Fibroblast of the aortic adventitia (primary cell): ENCODE data around the gene ARHGAP10. TPM values are rescaled to one million over a fixed set of nuclear protein-coding genes. Genes with fewer than 3 reads are reported as not detected.

Experiments used
- DNase-seq: peaks from one replicate; pipeline ENCODE4 v3.0.0-alpha.2; 2010; ENCODE audit warnings: low read depth
- H3K4me3 ChIP-seq: 2 replicates; pipeline ENCODE4 v1.5.1; 2011; ENCODE audit warnings: low read depth, mild to moderate bottlenecking, control low read depth, low read length, moderate library complexity
- CTCF ChIP-seq: IDR thresholded peaks from 2 replicates; pipeline ENCODE4 v1.5.1; 2011; ENCODE audit warnings: mild to moderate bottlenecking, low read length, control low read depth, inconsistent platforms; ENCODE audit not compliant: insufficient read depth
- total RNA-seq: library from RNA; depleted of rRNA; stranded (reverse); fragments of >200 nt; gene quantifications from 2 replicates; pipeline ENCODE4 v1.2.3, GENCODE V29; 2012; ENCODE audit warnings: low replicate concordance

Gene ARHGAP10
- total RNA-seq, 1 donor = 45.0 TPM

GRCh38 chr4:147963839-147964238 lies 232.0 kb downstream of the ARHGAP10 start:
- H3K4me3 ChIP-seq = no peak overlapping the region
- no peak for DNase-seq
- TF ChIP-seq CTCF = no peak

GRCh38 chr4:147964266-147964880 lies 232.5 kb downstream of the ARHGAP10 start:
- DNase-seq = no peak
- H3K4me3 ChIP-seq = no peak overlapping the region
- no peak for TF ChIP-seq CTCF

GRCh38 chr4:147965056-147965455 lies 233.2 kb downstream of the ARHGAP10 start:
- no peak for TF ChIP-seq CTCF

GRCh38 chr4:147965873-147966272 lies 234.0 kb downstream of the ARHGAP10 start:
- H3K4me3 ChIP-seq = no peak overlapping the region
- DNase-seq = no peak
- no peak for TF ChIP-seq CTCF

More at GRCh38 chr4:147965056-147965455, 233.2 kb downstream of the ARHGAP10 start:
- DNase-seq = no peak
- H3K4me3 ChIP-seq = no peak overlapping the region

GRCh38 chr4:147968641-147969040 lies 236.8 kb downstream of the ARHGAP10 start:
- no peak for TF ChIP-seq CTCF
- DNase-seq = no peak

GRCh38 chr4:147969573-147970385 lies 237.9 kb downstream of the ARHGAP10 start:
- no peak for TF ChIP-seq CTCF
- DNase-seq = no peak
- H3K4me3 ChIP-seq = no peak overlapping the region

More at GRCh38 chr4:147968641-147969040, 236.8 kb downstream of the ARHGAP10 start:
- no peak overlapping the region for H3K4me3 ChIP-seq
